ENCODE measurements around the gene ZNF541.

GRCh38 chr19:47550129-47550528, 22.8 kb downstream of the ZNF541 start:
- TF ChIP-seq YY1 (IDR thresholded peaks at IDR 0.05; ENCODE audit: insufficient read depth, insufficient read length) (no peak), SUZ12 (IDR thresholded peaks at IDR 0.05; ENCODE audit: extremely low read depth, insufficient read depth, insufficient read length) (no peak)
